ENCODE results near the gene CYP4F2.
A peak's percentile ranks its signal among the peaks of the same experiment; 100 is the strongest.
"Not testable (repeated sequence)": the region's sequence is repeated elsewhere in the genome, so short reads cannot be mapped to it uniquely, and the experiment has no call there.

The CYP4F2 gene

GRCh38 chr19:15850385-15850784 is 47.5 kb downstream of the CYP4F2 start:
- no peak overlapping the region for H3K4me3 ChIP-seq (ENCODE audit: low read depth, low read length)
- DNase-seq (ENCODE audit: low read depth): no peak
- TF ChIP-seq, protein P1, sequence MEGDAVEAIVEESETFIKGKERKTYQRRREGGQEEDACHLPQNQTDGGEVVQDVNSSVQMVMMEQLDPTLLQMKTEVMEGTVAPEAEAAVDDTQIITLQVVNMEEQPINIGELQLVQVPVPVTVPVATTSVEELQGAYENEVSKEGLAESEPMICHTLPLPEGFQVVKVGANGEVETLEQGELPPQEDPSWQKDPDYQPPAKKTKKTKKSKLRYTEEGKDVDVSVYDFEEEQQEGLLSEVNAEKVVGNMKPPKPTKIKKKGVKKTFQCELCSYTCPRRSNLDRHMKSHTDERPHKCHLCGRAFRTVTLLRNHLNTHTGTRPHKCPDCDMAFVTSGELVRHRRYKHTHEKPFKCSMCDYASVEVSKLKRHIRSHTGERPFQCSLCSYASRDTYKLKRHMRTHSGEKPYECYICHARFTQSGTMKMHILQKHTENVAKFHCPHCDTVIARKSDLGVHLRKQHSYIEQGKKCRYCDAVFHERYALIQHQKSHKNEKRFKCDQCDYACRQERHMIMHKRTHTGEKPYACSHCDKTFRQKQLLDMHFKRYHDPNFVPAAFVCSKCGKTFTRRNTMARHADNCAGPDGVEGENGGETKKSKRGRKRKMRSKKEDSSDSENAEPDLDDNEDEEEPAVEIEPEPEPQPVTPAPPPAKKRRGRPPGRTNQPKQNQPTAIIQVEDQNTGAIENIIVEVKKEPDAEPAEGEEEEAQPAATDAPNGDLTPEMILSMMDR (IDR thresholded peaks at IDR 0.05; ENCODE audit: control insufficient read depth, extremely low read depth, insufficient read depth): no peak

DNA sequence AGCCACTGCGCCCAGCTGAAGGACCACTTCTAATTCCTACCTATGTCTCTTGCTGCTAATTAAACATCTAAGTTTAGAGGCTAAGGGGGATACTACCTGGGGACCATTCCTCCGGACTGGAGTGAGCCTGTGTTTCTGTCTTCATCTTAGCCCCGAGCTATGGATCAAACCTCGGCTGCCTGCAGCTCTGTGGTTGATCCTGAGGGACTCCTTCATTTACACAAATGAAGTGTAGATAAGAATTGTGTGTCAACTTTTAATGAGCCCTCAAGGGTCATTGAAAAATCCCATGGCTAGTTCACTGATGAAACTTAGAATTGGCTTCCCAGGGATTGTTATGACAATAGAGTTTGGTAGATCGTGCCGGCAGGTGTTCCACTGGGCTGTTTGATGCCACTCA is 51.0 kb downstream of the CYP4F2 start:
- TF ChIP-seq, protein P1 (IDR thresholded peaks at IDR 0.05; ENCODE audit: control insufficient read depth, extremely low read depth, insufficient read depth): no peak
- no peak for DNase-seq (ENCODE audit: low read depth)

GRCh38 chr19:15843894-15844222 is 54.0 kb downstream of the CYP4F2 start:
- H3K4me3 ChIP-seq (ENCODE audit: low read depth, low read length); DNase-seq (ENCODE audit: low read depth): not testable (repeated sequence)

More for the DNA sequence above, 51.0 kb downstream of the CYP4F2 start:
- no peak overlapping the region for H3K4me3 ChIP-seq (ENCODE audit: low read depth, low read length)

DNA sequence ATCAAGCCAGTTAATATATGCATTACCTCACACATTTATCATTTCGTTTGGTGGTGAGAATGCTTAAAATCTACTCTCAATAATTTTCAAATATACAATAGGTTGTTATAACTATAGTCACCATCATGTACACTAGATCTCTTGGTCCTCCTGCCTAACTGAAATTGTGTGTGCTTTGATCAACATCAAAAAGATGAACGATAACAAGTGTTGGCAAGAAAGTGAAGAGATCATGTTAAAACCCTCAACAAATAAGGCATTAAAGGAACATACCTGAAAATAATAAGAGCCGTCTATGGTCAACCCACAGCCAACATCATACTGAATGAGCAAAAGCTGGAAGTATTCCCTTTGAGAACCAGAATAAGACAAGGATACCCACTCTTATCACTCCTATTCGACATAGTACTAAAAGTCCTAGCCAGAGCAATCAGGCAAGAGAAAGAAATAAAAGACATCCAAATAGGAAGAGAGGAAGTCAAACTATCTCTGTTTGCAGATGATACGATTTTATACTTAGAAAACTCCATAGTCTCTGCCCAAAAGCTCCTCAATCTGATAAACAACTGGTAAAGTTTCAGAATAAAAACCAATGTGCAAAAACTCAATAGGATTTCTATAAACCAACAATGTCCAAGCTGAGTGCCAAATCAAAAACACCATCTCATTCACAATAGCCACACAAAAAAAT is 54.5 kb downstream of the CYP4F2 start:
- no peak overlapping the region for H3K4me3 ChIP-seq (ENCODE audit: low read depth, low read length)
- DNase-seq (ENCODE audit: low read depth): no peak
- TF ChIP-seq, protein P1 (IDR thresholded peaks at IDR 0.05; ENCODE audit: control insufficient read depth, extremely low read depth, insufficient read depth): no peak

- no peak for DNase-seq (ENCODE audit: low read depth)
- no peak overlapping the region for H3K4me3 ChIP-seq (ENCODE audit: low read depth, low read length)
- TF ChIP-seq, protein P1 (IDR thresholded peaks at IDR 0.05; ENCODE audit: control insufficient read depth, extremely low read depth, insufficient read depth): no peak
Observed at GRCh38 chr19:15841875-15842569, 55.9 kb downstream of the CYP4F2 start.

DNA sequence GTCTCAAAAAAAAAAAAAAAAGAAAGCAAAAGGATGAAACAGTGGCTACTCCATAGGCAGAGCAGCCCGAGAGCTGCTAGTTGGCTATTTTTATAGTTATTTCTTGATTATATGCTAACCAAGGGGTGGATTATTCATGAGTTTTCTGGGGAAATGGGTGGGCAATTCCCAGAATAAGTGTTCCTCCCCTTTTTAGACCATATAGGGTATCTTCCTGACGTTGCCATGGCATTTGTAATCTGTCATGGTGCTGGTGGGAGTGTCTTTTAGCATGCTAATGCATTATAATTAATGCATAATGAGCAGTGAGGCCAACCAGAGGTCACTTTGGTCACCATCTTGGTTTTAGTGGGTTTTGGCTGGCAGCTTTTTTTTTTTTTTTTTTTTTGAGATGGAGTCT is 57.0 kb downstream of the CYP4F2 start:
- H3K4me3 ChIP-seq (ENCODE audit: low read depth, low read length): no peak overlapping the region
- DNase-seq (ENCODE audit: low read depth): no peak
- TF ChIP-seq, protein P1 (IDR thresholded peaks at IDR 0.05; ENCODE audit: control insufficient read depth, extremely low read depth, insufficient read depth): no peak

DNA sequence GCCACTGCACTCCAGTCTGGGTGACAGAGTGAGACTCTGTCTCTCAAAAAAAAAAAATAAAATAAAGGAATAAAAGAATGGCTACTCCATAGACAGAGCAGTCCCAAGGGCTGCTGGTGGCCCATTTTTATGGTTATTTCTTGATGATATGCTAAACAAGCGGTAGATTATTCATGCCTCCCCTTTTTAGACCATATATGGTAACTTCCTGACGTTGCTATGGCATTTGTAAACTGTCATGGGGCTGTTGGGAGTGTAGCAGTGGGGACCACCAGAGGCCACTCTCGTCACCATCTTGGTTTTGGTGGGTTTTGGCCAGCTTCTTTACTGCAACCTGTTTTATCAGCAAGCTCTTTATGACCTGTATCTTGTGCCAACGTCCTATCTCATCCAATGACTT is 58.0 kb downstream of the CYP4F2 start:
- not testable (repeated sequence) for H3K4me3 ChIP-seq (ENCODE audit: low read depth, low read length); DNase-seq (ENCODE audit: low read depth)

DNA sequence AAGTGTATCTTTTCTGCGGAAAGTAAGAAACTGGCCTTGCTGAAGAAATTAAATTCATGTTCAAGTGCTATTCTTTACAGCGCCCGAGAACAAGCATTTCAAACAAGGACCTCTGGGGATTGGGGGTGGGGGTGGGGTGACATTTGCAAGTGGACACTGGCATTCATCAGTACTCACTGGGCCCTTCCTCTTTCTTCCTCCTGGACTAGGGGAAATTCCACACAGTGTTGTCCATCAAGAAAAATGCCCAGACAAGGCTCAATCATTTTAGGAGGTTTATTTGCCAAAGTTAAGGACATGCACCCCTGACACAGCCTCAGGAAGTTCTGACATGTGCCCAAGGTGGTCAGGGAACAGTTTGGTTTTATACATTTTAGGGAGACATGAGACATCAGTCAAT is 59.5 kb downstream of the CYP4F2 start:
- no peak for DNase-seq (ENCODE audit: low read depth)
- peak overlapping the region; percentile 82; the same call in 1 of the 2 replicates for H3K4me3 ChIP-seq (ENCODE audit: low read depth, low read length)
- TF ChIP-seq, protein P1 (IDR thresholded peaks at IDR 0.05; ENCODE audit: control insufficient read depth, extremely low read depth, insufficient read depth): no peak
